Caco-2 (cell line): ENCODE results near the gene TPK1. TPM values are rescaled to one million over a fixed set of nuclear protein-coding genes. Genes with fewer than 3 reads are reported as not detected.

Source experiments
- BruUV-seq: library from RNA; stranded (reverse); fragments of 400-500 nt; replicated peaks from 2 replicates; lab custom pipeline; 2021; lab: Mats Ljungman, UMichigan
- CTCF ChIA-PET: fragments of 300-600 bp; sonication (Branson Sonifier 250); formaldehyde crosslinking; loops from one replicate; lab custom pipeline; 2022; ENCODE audit warnings: antibody characterized with exemption; lab: Charles Lee
- POLR2A ChIA-PET: fragments of 300-600 bp; sonication (Branson Sonifier 250); formaldehyde crosslinking; loops from one replicate; lab custom pipeline; 2022; ENCODE audit warnings: antibody characterized with exemption; lab: Charles Lee
- DNase-seq, 2 experiments: peaks; one replicate each; pipeline versions ENCODE4 v3.0.0 to v3.0.0-alpha.2; 2020 to 2022
- H3K27me3 ChIP-seq: replicated peaks from 2 replicates; pipeline ENCODE4 v1.6.0; 2011; ENCODE audit warnings: low read length; ENCODE audit not compliant: control insufficient read depth, insufficient read depth
- H3K36me3 ChIP-seq: 2 replicates; pipeline ENCODE4 v1.5.1; 2011; ENCODE audit warnings: low read length; ENCODE audit not compliant: control insufficient read depth, insufficient read depth
- H3K4me1 ChIP-seq: fragments of 250-450 bp; sonication (Bioruptor Pico); 2 replicates; pipeline ENCODE4 v1.5.1; 2020; ENCODE audit warnings: mild to moderate bottlenecking
- H3K4me3 ChIP-seq: 2 replicates; pipeline ENCODE4 v1.5.1; 2011; ENCODE audit warnings: low read depth, mild to moderate bottlenecking, control low read depth, low read length
- H3K9me3 ChIP-seq: fragments of 250-450 bp; sonication (Bioruptor Pico); 2 replicates; pipeline ENCODE4 v1.5.1; 2020; ENCODE audit warnings: mild to moderate bottlenecking, moderate library complexity
- H3K27ac Mint-ChIP-seq: one replicate; pipeline ENCODE4 v1.8.0; 2022; ENCODE audit warnings: mixed read lengths; ENCODE audit not compliant: unreplicated experiment
- H3K27me3 Mint-ChIP-seq: one replicate; pipeline ENCODE4 v1.8.0; 2022; ENCODE audit warnings: mixed read lengths; ENCODE audit not compliant: insufficient read depth, unreplicated experiment
- H3K36me3 Mint-ChIP-seq: one replicate; pipeline ENCODE4 v1.8.0; 2022; ENCODE audit warnings: mild to moderate bottlenecking, mixed read lengths; ENCODE audit not compliant: insufficient read depth, unreplicated experiment
- H3K4me1 Mint-ChIP-seq: one replicate; pipeline ENCODE4 v1.8.0; 2022; ENCODE audit warnings: low read depth, mixed read lengths; ENCODE audit not compliant: unreplicated experiment
- H3K4me3 Mint-ChIP-seq: one replicate; pipeline ENCODE4 v1.8.0; 2022; ENCODE audit warnings: mild to moderate bottlenecking, moderate library complexity, mixed read lengths; ENCODE audit not compliant: unreplicated experiment
- H3K9me3 Mint-ChIP-seq: one replicate; pipeline ENCODE4 v1.8.0; 2022; ENCODE audit warnings: mixed read lengths; ENCODE audit not compliant: unreplicated experiment
- CTCF ChIP-seq, 2 experiments: fragments of 200-600 bp in 1 of 2; IDR thresholded peaks; 1 replicate in 1 of 2; 2 replicates in 1 of 2; pipeline versions ENCODE4 v1.5.1 to v1.8.0; 2011 to 2022; ENCODE audit warnings: antibody characterized with exemption in 1 of 2, control low read depth in 1 of 2, inconsistent platforms in 1 of 2, low read depth in 1 of 2, low read length in 1 of 2, mild to moderate bottlenecking in 1 of 2, moderate library complexity in 1 of 2; ENCODE audit not compliant: insufficient read depth in 1 of 2, severe bottlenecking in 1 of 2, unreplicated experiment in 1 of 2
- intact Hi-C: fragments of 100-400 bp; cut with micrococcal nuclease; formaldehyde crosslinking; loops from one replicate; pipeline ENCODE4 v1.10.0; 2022; ENCODE audit not compliant: unreplicated experiment
- total RNA-seq: library from RNA; stranded (reverse); gene quantifications from 2 replicates; pipeline ENCODE4 v1.2.3, GENCODE V29; 2022

Gene TPK1
- total RNA-seq, 1 experiment from 2014 or later = 86.6 TPM

- Histone ChIP-seq H3K9me3 (no peaks in the 10 kb centered on the region; the same call in 1 of the 2 replicates), H3K27me3 (no peaks in the 10 kb centered on the region), H3K36me3 (no peaks in the 10 kb centered on the region; the same call in 1 of the 2 replicates), H3K4me3 (no peak overlapping the region), H3K4me1 (no peaks in the 10 kb centered on the region)
- H3K4me3 Mint-ChIP-seq = no peak overlapping the region
- POLR2A ChIA-PET = no interaction called here
- intact Hi-C loops = no loop called here
- no peak for TF ChIP-seq CTCF (IDR thresholded peaks at IDR 0.05; ENCODE audit: insufficient read depth in 1 of 2, low read depth in 1 of 2, low read length in 1 of 2, severe bottlenecking in 1 of 2, unreplicated experiment in 1 of 2)
- no peaks in the 10 kb centered on the region for H3K4me1 Mint-ChIP-seq
- no TSS peak for BruUV-seq
- no peak overlapping the region for H3K27ac Mint-ChIP-seq
- DNase-seq = peak in 1 of 2 experiments; percentile 40
- H3K27me3 Mint-ChIP-seq = no peaks in the 10 kb centered on the region
- peaks cover 17% of the 10 kb centered on the region for H3K9me3 Mint-ChIP-seq
- peaks cover 56% of the 10 kb centered on the region for H3K36me3 Mint-ChIP-seq
- CTCF ChIA-PET = no interaction called here
Observed at GRCh38 chr7:144796919-144797318, 38.9 kb downstream of the TPK1 start.

- H3K27me3 ChIP-seq = no peaks in the 10 kb centered on the region
- ChIA-PET POLR2A (no interaction called here), CTCF (no interaction called here)
- no peak for DNase-seq
- intact Hi-C loops = no loop called here
- H3K36me3 ChIP-seq = no peaks in the 10 kb centered on the region; the same call in 1 of the 2 replicates
- peaks cover 6% of the 10 kb centered on the region; the same call in 1 of the 2 replicates for H3K4me1 ChIP-seq
- no peak overlapping the region for H3K27ac Mint-ChIP-seq
- no peak overlapping the region for H3K4me3 Mint-ChIP-seq
- no peak overlapping the region for H3K4me3 ChIP-seq
- no peaks in the 10 kb centered on the region for H3K9me3 Mint-ChIP-seq
- H3K9me3 ChIP-seq = no peaks in the 10 kb centered on the region
- BruUV-seq = no TSS peak
- no peaks in the 10 kb centered on the region for H3K4me1 Mint-ChIP-seq
- no peak for TF ChIP-seq CTCF (IDR thresholded peaks at IDR 0.05; ENCODE audit: insufficient read depth in 1 of 2, low read depth in 1 of 2, low read length in 1 of 2, severe bottlenecking in 1 of 2, unreplicated experiment in 1 of 2)
- peaks cover 39% of the 10 kb centered on the region for H3K36me3 Mint-ChIP-seq
- H3K27me3 Mint-ChIP-seq = no peaks in the 10 kb centered on the region
Observed at GRCh38 chr7:144792050-144792449, 43.8 kb downstream of the TPK1 start.

- no peaks in the 10 kb centered on the region for H3K4me1 Mint-ChIP-seq
- no peak overlapping the region for H3K4me3 ChIP-seq
- POLR2A ChIA-PET = no interaction called here
Observed at GRCh38 chr7:144791488-144791887, 44.4 kb downstream of the TPK1 start.

More at GRCh38 chr7:144791488-144791887, 44.4 kb downstream of the TPK1 start:
- no peak for DNase-seq
- BruUV-seq = no TSS peak
- Mint-ChIP-seq H3K27ac (no peak overlapping the region), H3K36me3 (peaks cover 33% of the 10 kb centered on the region), H3K9me3 (no peaks in the 10 kb centered on the region), H3K4me3 (no peak overlapping the region), H3K27me3 (no peaks in the 10 kb centered on the region)
- Histone ChIP-seq H3K27me3 (no peaks in the 10 kb centered on the region), H3K4me1 (peaks cover 11% of the 10 kb centered on the region; the same call in 1 of the 2 replicates), H3K9me3 (no peaks in the 10 kb centered on the region), H3K36me3 (no peaks in the 10 kb centered on the region)
- no peak for TF ChIP-seq CTCF (IDR thresholded peaks at IDR 0.05; ENCODE audit: insufficient read depth in 1 of 2, low read depth in 1 of 2, low read length in 1 of 2, severe bottlenecking in 1 of 2, unreplicated experiment in 1 of 2)
- intact Hi-C loops = no loop called here
- CTCF ChIA-PET = no interaction called here
